ENCODE results near the gene KRT14. TPM values are rescaled to one million over a fixed set of nuclear protein-coding genes. Genes with fewer than 3 reads are reported as not detected.
A peak's percentile ranks its signal among the peaks of the same experiment; 100 is the strongest.
"Not testable (repeated sequence)": the region's sequence is repeated elsewhere in the genome, so short reads cannot be mapped to it uniquely, and the experiment has no call there.

KRT14 gene
- total and polyA plus RNA-seq, 9 donors = 0.38 to 1.1 (median 0.75) TPM; not detected in 6

DNA sequence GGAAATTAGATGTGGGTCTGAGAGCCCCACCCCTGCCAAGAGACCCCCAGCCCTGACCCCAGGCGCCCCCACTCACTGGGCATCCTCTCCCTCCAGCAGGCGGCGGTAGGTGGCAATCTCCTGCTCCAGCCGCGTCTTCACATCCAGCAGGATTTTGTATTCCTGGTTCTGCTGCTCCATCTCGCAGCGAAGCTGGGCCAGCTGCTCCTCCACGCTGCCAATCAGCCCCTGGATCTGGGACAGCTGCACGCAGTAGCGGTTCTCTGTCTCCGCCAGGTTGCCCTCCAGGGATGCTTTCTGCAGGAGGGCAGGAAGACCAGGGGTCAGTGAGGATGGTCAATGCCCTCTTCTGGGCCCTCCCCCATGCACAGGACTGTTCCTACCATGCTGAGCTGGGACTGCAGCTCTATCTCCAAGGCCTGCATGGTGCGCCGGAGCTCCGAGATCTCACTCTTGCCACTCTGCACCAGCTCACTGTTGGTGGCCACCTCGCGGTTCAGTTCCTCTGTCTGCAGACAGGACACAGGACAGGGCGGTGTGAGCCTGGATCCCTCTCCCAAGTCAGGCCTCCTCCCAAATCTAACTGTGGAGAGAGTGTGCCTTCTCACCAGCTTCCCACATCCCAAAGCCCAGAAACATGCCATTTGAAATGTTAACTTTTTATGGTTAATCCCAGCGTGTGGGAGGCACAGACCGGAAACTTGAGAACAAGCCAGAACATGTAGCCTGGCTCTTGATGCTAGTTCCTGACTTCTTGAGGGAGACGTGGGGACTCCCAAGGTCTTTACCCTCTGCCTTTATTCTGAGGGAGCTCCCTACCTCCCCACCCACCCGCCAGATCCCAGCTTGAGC, 34.1 kb upstream of the KRT14 start:
- Histone ChIP-seq H3K36me3 (no peaks in the 10 kb centered on the region), H3K27me3 (no peaks in the 10 kb centered on the region), H3K9me3 (no peaks in the 10 kb centered on the region), H3K4me3 (no peak overlapping the region), H3K4me1 (ENCODE audit: insufficient read depth) (peaks cover 2% of the 10 kb centered on the region), H3K27ac (no peak overlapping the region)
- intact Hi-C loops (cut with DNase I) = no loop called here
- peak in 1 of 5 donors; percentile 21 for DNase-seq
- TF ChIP-seq POLR2A (IDR thresholded peaks at IDR 0.05) (no peak), EP300 (IDR thresholded peaks at IDR 0.05) (no peak)
- TF ChIP-seq, protein P1, sequence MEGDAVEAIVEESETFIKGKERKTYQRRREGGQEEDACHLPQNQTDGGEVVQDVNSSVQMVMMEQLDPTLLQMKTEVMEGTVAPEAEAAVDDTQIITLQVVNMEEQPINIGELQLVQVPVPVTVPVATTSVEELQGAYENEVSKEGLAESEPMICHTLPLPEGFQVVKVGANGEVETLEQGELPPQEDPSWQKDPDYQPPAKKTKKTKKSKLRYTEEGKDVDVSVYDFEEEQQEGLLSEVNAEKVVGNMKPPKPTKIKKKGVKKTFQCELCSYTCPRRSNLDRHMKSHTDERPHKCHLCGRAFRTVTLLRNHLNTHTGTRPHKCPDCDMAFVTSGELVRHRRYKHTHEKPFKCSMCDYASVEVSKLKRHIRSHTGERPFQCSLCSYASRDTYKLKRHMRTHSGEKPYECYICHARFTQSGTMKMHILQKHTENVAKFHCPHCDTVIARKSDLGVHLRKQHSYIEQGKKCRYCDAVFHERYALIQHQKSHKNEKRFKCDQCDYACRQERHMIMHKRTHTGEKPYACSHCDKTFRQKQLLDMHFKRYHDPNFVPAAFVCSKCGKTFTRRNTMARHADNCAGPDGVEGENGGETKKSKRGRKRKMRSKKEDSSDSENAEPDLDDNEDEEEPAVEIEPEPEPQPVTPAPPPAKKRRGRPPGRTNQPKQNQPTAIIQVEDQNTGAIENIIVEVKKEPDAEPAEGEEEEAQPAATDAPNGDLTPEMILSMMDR (IDR thresholded peaks at IDR 0.05) = no peak
- 68 to 71% (median 71%) methylated on average over 21 of the region's 21 CpGs for WGBS, 3 donors

GRCh38 chr17:41619927-41620582, 33.4 kb upstream of the KRT14 start:
- H3K4me1 ChIP-seq (ENCODE audit: insufficient read depth); H3K36me3 ChIP-seq; H3K4me3 ChIP-seq; H3K9me3 ChIP-seq; H3K27me3 ChIP-seq; intact Hi-C loops (cut with DNase I); H3K27ac ChIP-seq; DNase-seq: not testable (repeated sequence)
- 82 to 87% (median 85%) methylated on average over 6 of the region's 6 CpGs for WGBS, 3 donors

GRCh38 chr17:41619036-41619926, 32.6 kb upstream of the KRT14 start:
- Histone ChIP-seq H3K27ac (no peak overlapping the region), H3K9me3 (no peaks in the 10 kb centered on the region), H3K4me3 (no peak overlapping the region), H3K4me1 (ENCODE audit: insufficient read depth) (peaks cover 2% of the 10 kb centered on the region), H3K36me3 (no peaks in the 10 kb centered on the region), H3K27me3 (no peaks in the 10 kb centered on the region)
- intact Hi-C loops (cut with DNase I) = no loop called here
- TF ChIP-seq, protein P1 (IDR thresholded peaks at IDR 0.05) = no peak
- TF ChIP-seq EP300 (IDR thresholded peaks at IDR 0.05) (no peak), POLR2A (IDR thresholded peaks at IDR 0.05) (no peak)
- no peak for DNase-seq
- 78 to 82% (median 80%) methylated on average over 18 to 20 of the region's 20 CpGs for WGBS, 3 donors

DNA sequence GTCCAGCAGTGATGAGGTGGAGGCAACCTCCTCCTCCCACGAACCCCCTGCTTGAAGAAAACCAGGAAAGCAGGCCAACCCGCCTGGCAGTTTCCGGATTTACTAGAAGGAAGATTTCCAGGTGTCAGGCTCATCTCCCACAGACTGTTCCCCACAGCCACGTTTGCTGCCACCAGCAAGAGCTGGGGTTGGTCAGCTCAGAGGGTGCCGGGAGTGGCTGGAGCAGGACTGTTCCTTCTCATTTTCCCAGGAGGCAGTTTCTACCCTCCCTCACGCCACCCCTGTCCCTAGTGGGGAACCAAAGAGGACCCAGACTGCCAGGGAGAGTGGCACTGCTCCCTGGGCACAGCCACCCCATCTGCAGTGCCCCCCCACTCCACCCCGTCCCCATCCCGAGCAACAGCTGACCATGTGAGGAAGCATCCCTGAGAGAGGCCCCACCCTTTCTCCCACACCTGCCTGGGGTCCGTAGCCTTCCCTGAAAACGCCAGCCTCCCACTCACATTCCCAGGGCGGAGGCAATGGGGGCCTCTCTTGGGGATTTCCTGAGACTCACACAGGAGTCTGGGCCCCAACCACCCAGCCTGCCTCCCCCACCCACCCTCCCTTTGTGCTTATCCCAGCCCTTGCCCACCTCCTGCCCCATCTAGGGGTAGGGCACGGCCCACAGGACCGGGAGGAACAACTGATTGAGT, 31.8 kb upstream of the KRT14 start:
- H3K27me3 ChIP-seq = no peaks in the 10 kb centered on the region
- TF ChIP-seq, protein P1 (IDR thresholded peaks at IDR 0.05) = no peak
- no peak for TF ChIP-seq EP300 (IDR thresholded peaks at IDR 0.05)
- no peak for TF ChIP-seq POLR2A (IDR thresholded peaks at IDR 0.05)
- H3K36me3 ChIP-seq = no peaks in the 10 kb centered on the region
- H3K9me3 ChIP-seq = no peaks in the 10 kb centered on the region
- H3K4me1 ChIP-seq (ENCODE audit: insufficient read depth) = peaks cover 2% of the 10 kb centered on the region
- no peak overlapping the region for H3K27ac ChIP-seq
- intact Hi-C loops (cut with DNase I) = no loop called here
- WGBS, 3 donors = 49 to 52% (median 50%) methylated on average over 12 to 13 of the region's 13 CpGs
- no peak overlapping the region for H3K4me3 ChIP-seq
- DNase-seq = no peak

All from ovary (tissue), 9 donors.